Astrocyte of the spinal cord (primary cell): ENCODE results near the gene ACVRL1.

ENCODE experiments used
- DNase-seq: peaks from one replicate; pipeline ENCODE4 v3.0.0; 2011; ENCODE audit warnings: low read depth, low spot score
- H3K4me3 ChIP-seq: 2 replicates; pipeline ENCODE4 v1.5.1; 2011; ENCODE audit warnings: low read depth, mild to moderate bottlenecking, low read length, moderate library complexity
- in situ Hi-C: cut with HindIII; loops from 2 replicates; pipeline ENCODE4 v1.10.0; 2017; ENCODE audit warnings: low sequenced_read_pairs
- TF ChIP-seq, protein P1 (sequence below): IDR thresholded peaks from 2 replicates; pipeline ENCODE4 v1.5.1; 2012; ENCODE audit warnings: low read depth, mild to moderate bottlenecking, low read length, inconsistent platforms

The ACVRL1 gene

DNA sequence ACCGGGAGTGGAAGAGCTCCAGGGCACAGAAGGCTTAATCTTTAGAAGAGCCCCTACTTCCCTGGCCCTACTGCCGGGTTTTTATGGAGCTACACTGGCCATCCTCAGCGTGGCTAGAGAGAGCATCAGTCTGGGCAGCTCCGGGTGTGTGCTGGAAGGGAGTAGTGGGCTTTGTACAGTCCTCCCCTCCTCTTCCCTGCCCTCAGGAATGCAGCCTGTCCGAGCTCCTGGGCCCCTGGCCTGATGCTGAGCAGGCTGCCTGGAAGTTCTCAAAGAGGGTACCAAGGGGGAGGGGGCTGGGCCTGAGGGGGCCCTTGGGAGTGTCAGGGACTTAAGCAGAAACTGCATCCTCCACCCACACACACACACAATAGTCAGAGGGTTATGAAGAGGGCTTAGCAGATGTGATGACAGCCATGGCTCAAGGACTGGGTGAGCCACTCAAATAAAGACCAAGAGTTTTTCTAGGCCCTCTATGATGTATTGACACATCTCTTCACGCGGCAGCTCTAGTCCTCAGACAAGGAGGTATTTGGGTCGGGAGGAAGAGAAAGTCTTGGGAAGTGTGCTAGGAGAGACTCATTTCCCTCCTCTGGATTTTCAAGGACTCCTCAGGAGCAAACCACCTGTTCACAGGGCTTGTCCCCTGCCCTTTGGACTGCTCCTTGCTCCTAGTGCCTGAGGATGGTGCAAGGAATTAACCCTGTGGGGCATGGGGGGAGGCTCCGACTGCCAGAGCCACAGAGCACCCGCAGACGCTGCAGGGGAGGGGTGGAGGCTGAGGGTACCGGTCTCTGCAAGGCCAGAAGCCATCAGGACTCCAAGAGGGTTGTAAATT, 42.3 kb upstream of the ACVRL1 start:
- DNase-seq: no peak
- in situ Hi-C loops: no loop called here
- TF ChIP-seq, protein P1, sequence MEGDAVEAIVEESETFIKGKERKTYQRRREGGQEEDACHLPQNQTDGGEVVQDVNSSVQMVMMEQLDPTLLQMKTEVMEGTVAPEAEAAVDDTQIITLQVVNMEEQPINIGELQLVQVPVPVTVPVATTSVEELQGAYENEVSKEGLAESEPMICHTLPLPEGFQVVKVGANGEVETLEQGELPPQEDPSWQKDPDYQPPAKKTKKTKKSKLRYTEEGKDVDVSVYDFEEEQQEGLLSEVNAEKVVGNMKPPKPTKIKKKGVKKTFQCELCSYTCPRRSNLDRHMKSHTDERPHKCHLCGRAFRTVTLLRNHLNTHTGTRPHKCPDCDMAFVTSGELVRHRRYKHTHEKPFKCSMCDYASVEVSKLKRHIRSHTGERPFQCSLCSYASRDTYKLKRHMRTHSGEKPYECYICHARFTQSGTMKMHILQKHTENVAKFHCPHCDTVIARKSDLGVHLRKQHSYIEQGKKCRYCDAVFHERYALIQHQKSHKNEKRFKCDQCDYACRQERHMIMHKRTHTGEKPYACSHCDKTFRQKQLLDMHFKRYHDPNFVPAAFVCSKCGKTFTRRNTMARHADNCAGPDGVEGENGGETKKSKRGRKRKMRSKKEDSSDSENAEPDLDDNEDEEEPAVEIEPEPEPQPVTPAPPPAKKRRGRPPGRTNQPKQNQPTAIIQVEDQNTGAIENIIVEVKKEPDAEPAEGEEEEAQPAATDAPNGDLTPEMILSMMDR: no peak
- H3K4me3 ChIP-seq: no peak overlapping the region

DNA sequence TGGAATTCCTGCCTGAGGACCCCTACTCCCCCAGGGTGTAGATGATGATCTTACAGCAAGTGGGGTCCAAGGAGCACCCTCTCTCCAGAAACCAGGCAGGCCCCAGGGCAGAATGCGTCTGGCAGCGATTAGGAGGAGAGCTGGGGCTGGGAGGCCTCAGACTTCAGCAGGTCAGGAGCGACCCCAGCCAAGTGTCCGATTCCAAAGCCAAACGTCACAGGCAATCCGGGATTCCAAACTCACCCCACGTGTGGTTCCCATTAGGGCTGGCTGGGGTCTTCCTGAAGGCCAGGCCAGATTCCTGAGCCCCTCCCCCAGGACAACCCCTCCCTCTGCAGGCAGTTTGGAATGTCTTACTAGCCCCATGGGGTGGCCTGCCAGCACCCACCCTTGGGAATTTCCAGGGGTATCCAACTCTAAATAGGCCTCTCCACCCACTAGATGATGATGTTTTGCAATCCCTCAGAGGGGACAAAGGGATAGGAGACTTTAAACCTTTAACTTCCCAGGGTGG, 41.5 kb upstream of the ACVRL1 start:
- no peak overlapping the region for H3K4me3 ChIP-seq
- DNase-seq: no peak
- TF ChIP-seq, protein P1: no peak
- in situ Hi-C loops: no loop called here

DNA sequence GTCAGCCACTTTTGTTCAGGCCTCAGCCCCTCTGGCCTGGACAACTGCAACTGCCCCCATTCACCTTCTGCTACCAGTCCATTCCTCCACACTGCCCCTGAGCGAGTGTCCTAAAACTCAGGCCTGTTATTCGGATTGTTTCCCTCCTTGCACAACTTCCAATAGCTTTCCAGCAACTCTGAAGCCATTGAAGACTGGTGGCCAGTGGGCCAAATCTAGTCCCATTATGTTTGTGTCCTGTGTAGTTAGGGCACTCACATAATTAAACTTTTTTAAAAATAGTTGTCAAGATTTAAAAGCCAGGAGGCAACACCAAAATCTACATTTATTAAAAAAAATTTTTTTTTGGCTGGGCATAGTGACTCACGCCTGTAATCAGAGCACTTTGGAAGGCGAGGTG, 41.0 kb upstream of the ACVRL1 start:
- H3K4me3 ChIP-seq: no peak overlapping the region
- in situ Hi-C loops: no loop called here
- no peak for DNase-seq
- TF ChIP-seq, protein P1: no peak

DNA sequence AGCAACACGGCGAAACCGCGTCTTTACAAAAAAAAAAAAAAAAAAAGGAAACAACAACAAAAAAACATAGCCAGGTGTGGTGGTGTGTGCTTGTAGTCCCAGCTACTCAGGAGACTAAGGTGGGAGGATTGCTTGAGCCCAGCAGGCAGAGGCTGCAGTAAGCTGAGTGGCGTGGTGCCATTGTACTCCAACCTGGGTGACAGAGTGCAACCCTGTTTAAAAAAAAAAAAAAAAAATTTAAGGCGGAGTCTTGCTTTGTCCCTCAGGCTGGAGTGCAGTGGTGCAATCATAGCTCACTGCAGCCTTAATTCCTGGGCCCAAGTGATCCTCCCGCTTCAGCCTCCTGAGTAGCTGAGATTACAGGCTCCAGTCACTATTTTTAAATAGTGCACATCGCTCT, 40.5 kb upstream of the ACVRL1 start:
- DNase-seq: no peak
- TF ChIP-seq, protein P1: no peak
- no peak overlapping the region for H3K4me3 ChIP-seq
- in situ Hi-C loops: no loop called here

DNA sequence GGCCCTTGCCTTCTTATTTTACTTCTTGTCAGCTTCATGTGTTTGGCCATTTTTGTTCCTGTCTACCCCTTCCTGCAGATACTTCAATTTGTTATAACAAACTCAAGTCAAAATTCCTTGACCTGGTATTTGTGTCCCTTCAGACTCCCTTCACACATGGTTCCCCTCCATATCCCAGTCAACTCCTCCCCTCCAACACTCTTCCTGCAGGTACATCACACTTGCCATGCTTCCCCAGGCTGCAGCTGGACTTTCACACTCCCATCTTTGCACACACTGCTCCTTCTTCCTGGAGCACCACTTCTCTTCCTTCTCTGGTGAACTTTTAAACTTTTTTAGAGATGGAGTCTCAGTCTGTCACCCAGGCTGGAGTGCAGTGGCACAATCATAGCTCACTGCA, 39.9 kb upstream of the ACVRL1 start:
- H3K4me3 ChIP-seq: no peak overlapping the region
- no peak for DNase-seq
- TF ChIP-seq, protein P1: no peak
- in situ Hi-C loops: no loop called here

DNA sequence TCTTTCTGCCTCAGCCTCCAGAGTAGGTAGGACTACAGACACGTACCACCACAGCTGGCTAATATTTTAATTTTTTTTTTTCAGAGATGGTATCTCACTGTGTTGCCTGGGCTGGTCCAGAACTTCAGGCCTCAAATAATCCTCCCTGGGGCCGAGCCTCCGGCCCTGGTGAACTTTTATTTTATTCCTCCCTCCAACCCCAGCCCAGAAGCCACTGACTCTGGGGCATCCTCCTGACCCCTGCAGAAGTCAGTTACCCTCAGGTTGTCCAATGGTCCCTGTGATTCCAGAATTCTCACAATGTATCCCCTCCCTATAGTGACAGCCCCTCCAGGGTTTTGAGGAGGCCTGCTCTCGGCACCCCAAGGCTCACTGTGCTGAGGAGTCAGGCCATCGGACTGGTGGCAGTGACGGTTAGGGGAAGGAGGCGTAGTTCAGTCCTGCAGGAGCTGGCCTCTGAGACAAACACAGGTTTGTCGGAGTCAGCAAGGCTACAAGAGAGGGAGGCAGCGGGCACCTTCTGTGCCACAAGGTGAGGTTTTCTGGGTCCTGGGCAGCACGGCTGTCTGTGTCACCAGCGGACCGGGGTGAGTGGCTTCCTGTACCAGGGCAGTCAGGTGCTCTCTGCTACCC, 39.4 kb upstream of the ACVRL1 start:
- TF ChIP-seq, protein P1: no peak
- in situ Hi-C loops: no loop called here
- H3K4me3 ChIP-seq: no peak overlapping the region
- no peak for DNase-seq
